Liver (tissue), 3 donors: ENCODE results near the gene SLC17A4.

Source experiments
- EGR1 ChIP-seq, 2 donors: IDR thresholded peaks; 2 replicates each; pipeline ENCODE4 v1.6.1; 2016 to 2018; ENCODE audit warnings: antibody characterized with exemption in 2 of 2, low read depth in 2 of 2
- GABPA ChIP-seq, 2 donors: IDR thresholded peaks in 1 of 2; conservative IDR thresholded peaks in 1 of 2; 2 replicates each; pipeline ENCODE4 v1.6.1; 2016; ENCODE audit warnings: antibody characterized with exemption in 2 of 2, mild to moderate bottlenecking in 1 of 2, moderate library complexity in 1 of 2
- HNF4A ChIP-seq, 2 donors: conservative IDR thresholded peaks; 2 replicates each; pipeline ENCODE4 v1.6.1; 2016; ENCODE audit warnings: antibody characterized with exemption in 2 of 2, mild to moderate bottlenecking in 2 of 2
- JUND ChIP-seq, 2 donors: IDR thresholded peaks; 2 replicates each; pipeline ENCODE4 v1.6.1; 2016; ENCODE audit warnings: antibody characterized with exemption in 2 of 2
- RAD21 ChIP-seq, 2 donors: IDR thresholded peaks; 2 replicates each; pipeline ENCODE4 v1.6.1; 2016; ENCODE audit warnings: antibody characterized with exemption in 2 of 2, mild to moderate bottlenecking in 2 of 2
- SP1 ChIP-seq: IDR thresholded peaks from 2 replicates; pipeline ENCODE4 v1.6.1; 2018; ENCODE audit warnings: antibody characterized with exemption, mild to moderate bottlenecking
- TF ChIP-seq, protein P1 (sequence below): fragments of 150-350 bp; IDR thresholded peaks from 2 replicates; pipeline ENCODE4 v1.5.1; 2017; ENCODE audit warnings: improper control_type of control experiment, low read depth, low read length; ENCODE audit not compliant: missing input control
- TF ChIP-seq, protein P2 (sequence below): IDR thresholded peaks from 2 replicates; pipeline ENCODE4 v1.6.1; 2016; ENCODE audit warnings: antibody characterized with exemption
- TF ChIP-seq, protein P3 (sequence below): IDR thresholded peaks from 2 replicates; pipeline ENCODE4 v1.6.1; 2016; ENCODE audit warnings: antibody characterized with exemption
- donor health status: healthy.
- donor health status: healthy.

DNA sequence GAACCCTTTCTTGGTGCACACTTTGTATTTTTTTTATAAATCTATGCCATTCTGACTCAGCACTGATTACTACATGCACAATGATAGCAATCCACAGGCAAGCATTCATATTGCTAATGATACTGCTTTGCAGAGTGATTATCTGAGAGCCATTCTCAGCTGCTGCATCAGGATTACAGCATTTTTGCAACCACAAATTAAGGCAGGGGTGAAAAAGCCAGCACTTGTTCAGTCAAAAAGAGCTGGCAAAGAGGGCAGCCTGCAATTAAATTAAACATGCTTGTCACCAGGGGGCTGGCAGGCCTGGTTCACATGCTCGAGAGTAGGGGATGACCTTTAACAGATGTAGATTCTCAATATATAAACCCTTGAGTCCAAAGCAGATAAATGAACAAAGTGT, 40.7 kb upstream of the SLC17A4 start:
- TF ChIP-seq EGR1 (IDR thresholded peaks at IDR 0.05; ENCODE audit: low read depth in 2 of 2) (no peak), SP1 (no peak), GABPA (IDR thresholded peaks at IDR 0.05 in 1 of 2, conservative IDR thresholded peaks at IDR 0.05 in 1 of 2) (no peak), RAD21 (IDR thresholded peaks at IDR 0.05) (no peak), JUND (IDR thresholded peaks at IDR 0.05) (no peak), HNF4A (conservative IDR thresholded peaks at IDR 0.05) (no peak)
- TF ChIP-seq, protein P1, sequence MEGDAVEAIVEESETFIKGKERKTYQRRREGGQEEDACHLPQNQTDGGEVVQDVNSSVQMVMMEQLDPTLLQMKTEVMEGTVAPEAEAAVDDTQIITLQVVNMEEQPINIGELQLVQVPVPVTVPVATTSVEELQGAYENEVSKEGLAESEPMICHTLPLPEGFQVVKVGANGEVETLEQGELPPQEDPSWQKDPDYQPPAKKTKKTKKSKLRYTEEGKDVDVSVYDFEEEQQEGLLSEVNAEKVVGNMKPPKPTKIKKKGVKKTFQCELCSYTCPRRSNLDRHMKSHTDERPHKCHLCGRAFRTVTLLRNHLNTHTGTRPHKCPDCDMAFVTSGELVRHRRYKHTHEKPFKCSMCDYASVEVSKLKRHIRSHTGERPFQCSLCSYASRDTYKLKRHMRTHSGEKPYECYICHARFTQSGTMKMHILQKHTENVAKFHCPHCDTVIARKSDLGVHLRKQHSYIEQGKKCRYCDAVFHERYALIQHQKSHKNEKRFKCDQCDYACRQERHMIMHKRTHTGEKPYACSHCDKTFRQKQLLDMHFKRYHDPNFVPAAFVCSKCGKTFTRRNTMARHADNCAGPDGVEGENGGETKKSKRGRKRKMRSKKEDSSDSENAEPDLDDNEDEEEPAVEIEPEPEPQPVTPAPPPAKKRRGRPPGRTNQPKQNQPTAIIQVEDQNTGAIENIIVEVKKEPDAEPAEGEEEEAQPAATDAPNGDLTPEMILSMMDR = no peak
- TF ChIP-seq, protein P2, sequence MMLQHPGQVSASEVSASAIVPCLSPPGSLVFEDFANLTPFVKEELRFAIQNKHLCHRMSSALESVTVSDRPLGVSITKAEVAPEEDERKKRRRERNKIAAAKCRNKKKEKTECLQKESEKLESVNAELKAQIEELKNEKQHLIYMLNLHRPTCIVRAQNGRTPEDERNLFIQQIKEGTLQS = no peak
- TF ChIP-seq, protein P3, sequence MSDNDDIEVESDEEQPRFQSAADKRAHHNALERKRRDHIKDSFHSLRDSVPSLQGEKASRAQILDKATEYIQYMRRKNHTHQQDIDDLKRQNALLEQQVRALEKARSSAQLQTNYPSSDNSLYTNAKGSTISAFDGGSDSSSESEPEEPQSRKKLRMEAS = no peak
